ENCODE data around the gene TUBB.

The TUBB gene

DNA sequence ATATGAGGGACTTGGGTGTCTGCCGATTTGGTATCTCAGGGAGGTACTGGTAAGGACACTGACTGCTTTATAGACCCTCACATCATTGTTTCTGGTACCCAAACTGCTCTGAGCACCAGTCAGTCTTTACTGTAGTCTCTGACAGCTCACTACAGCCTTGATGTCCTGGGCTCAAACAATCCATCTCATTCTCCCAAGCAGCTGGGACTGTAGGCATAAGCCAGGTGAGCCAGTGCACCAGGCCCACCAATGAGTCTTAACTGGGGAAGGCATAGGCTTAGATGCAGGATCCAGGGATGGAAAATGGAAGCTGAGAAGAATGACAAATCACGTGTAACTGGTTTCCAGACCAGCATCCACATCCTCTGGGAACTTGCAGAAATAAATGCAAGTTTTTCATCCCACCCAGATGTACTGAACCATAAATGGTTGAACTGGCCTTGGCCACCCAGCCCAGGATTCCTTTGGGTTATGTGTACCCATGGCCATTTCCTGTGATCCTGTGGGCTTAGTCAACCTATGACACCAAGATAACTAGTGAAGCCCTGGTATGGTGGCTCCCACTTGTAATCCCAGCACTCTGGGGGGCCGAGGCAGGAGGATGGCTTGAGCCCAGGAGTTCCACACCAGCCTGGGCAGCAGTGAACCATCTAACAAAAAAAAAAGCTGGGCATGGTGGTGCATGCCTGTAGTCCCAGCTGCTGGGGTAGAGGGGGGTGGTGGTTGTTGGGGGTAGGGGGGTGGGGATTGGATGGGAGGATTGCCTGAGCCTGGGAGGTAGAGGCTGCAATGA lies 5.8 kb downstream of the TUBB start:
- H2BK5ac ChIP-seq (ENCODE audit: low read length), result no peak overlapping the region
- H2AFZ ChIP-seq (ENCODE audit: low read length), result no peak overlapping the region
- no peak for DNase-seq (ENCODE audit: low spot score)
- H3K4ac ChIP-seq (ENCODE audit: low read length), result no peak overlapping the region
- H3K27ac ChIP-seq (replicated peaks; ENCODE audit: low read length), result peak overlapping the region; percentile 52
- H3K9ac ChIP-seq (ENCODE audit: low read depth, low read length, poor library complexity), result peak overlapping the region; percentile 60
- WGBS, 2 donors (ENCODE audit: extremely low coverage in 2 of 2, insufficient read length in 2 of 2, insufficient replicate concordance in 1 of 2), result no CpG with 5 or more reads among the region's 3 CpGs
- no peak overlapping the region for H2AK5ac ChIP-seq (ENCODE audit: low read depth, low read length)
- H3K36me3 ChIP-seq (replicated peaks in 1 of 2; ENCODE audit: control insufficient read depth in 2 of 2, insufficient read depth in 2 of 2, low read length in 2 of 2), result peaks cover 58 to 84% of the 10 kb centered on the region in 2 donors
- H3K27me3 ChIP-seq (ENCODE audit: control insufficient read depth in 3 of 3, insufficient read depth in 3 of 3, low read depth in 1 of 3, low read length in 3 of 3), result no peaks in the 10 kb centered on the region
- no peak overlapping the region for H3K4me3 ChIP-seq (ENCODE audit: low read length in 2 of 2)
- H3K14ac ChIP-seq (ENCODE audit: low read length), result no peak overlapping the region
- H3K4me1 ChIP-seq (ENCODE audit: control insufficient read depth in 2 of 2, insufficient read depth in 1 of 2, low read depth in 1 of 2, low read length in 2 of 2), result peaks cover 11 to 14% of the 10 kb centered on the region in 2 donors
- no peak overlapping the region for H2BK12ac ChIP-seq (ENCODE audit: low read length)
- no peaks in the 10 kb centered on the region for H3K9me3 ChIP-seq (replicated peaks in 1 of 2; ENCODE audit: control insufficient read depth in 2 of 2, insufficient read depth in 1 of 2, low read depth in 1 of 2, low read length in 2 of 2)
- no peak overlapping the region for H4K91ac ChIP-seq (ENCODE audit: low read depth, low read length, poor library complexity)
- no peak overlapping the region for H3K4me2 ChIP-seq (ENCODE audit: insufficient read depth, low read length, poor library complexity, severe bottlenecking)
- H2BK120ac ChIP-seq (ENCODE audit: low read depth, low read length), result no peak overlapping the region
- H4K8ac ChIP-seq (ENCODE audit: low read depth, low read length), result no peak overlapping the region
- no peak overlapping the region for H3K18ac ChIP-seq (ENCODE audit: low read length)
- H2BK15ac ChIP-seq (ENCODE audit: low read length), result no peak overlapping the region
- peaks cover 8% of the 10 kb centered on the region for H3K79me1 ChIP-seq (ENCODE audit: low read depth, low read length)
- peak overlapping the region; percentile 98 for H3K23ac ChIP-seq (ENCODE audit: low read depth, low read length, poor library complexity)

DNA sequence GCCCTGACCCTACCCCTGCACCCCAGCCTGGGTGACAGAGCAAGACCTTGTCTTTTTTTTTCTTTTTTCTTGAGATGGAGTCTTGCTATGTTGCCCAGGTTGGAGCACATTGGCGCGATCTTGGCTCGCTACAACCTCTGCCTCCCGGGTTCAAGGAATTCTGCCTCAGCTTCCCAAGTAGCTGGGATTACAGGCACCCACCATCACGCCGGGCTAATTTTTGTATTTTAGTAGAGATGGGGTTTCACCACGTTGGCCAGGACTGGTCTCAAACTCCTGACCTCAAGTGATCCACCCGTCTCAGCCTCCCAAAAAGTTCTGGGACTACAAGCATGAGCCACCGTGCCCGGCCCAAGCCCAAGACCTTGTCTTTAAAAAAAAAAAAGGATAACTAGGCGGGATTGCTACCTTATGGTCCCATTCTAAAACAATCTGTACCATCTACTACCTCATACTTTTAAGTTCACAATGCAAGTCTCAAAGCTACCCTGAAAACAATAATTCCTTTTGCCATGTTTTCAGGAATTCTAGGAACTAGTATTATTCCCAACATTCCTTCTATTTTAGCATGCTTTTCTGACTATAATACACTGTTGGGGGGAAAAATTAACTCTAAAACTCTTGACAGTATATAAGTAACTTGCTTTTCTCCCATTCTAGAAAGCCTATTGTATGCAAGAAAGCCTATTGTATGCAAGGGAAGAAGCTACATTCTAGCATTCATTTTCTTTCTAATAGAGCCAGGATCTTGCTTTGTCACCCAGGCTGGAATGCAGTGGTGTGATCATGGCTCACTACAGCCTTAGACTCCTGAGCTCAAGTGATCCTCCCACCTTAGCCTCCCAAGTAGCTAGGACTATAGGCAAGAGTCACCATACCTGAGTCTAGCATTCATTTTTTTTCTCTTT lies 6.6 kb downstream of the TUBB start:
- Histone ChIP-seq H2BK120ac (ENCODE audit: low read depth, low read length) (no peak overlapping the region), H2BK5ac (ENCODE audit: low read length) (no peak overlapping the region), H3K14ac (ENCODE audit: low read length) (no peak overlapping the region), H4K8ac (ENCODE audit: low read depth, low read length) (no peak overlapping the region), H3K79me1 (ENCODE audit: low read depth, low read length) (peaks cover 8% of the 10 kb centered on the region), H3K9ac (ENCODE audit: low read depth, low read length, poor library complexity) (no peak overlapping the region), H3K36me3 (replicated peaks in 1 of 2; ENCODE audit: control insufficient read depth in 2 of 2, insufficient read depth in 2 of 2, low read length in 2 of 2) (peaks cover 56 to 89% of the 10 kb centered on the region in 2 donors), H2BK12ac (ENCODE audit: low read length) (no peak overlapping the region), H3K4me3 (ENCODE audit: low read length in 2 of 2) (no peak overlapping the region), H3K27me3 (ENCODE audit: control insufficient read depth in 3 of 3, insufficient read depth in 3 of 3, low read depth in 1 of 3, low read length in 3 of 3) (no peaks in the 10 kb centered on the region), H3K9me3 (replicated peaks in 1 of 2; ENCODE audit: control insufficient read depth in 2 of 2, insufficient read depth in 1 of 2, low read depth in 1 of 2, low read length in 2 of 2) (no peaks in the 10 kb centered on the region), H3K4ac (ENCODE audit: low read length) (no peak overlapping the region), H2AK5ac (ENCODE audit: low read depth, low read length) (no peak overlapping the region), H3K18ac (ENCODE audit: low read length) (no peak overlapping the region), H3K23ac (ENCODE audit: low read depth, low read length, poor library complexity) (no peak overlapping the region), H3K4me1 (ENCODE audit: control insufficient read depth in 2 of 2, insufficient read depth in 1 of 2, low read depth in 1 of 2, low read length in 2 of 2) (peaks cover 11 to 14% of the 10 kb centered on the region in 2 donors), H2BK15ac (ENCODE audit: low read length) (no peak overlapping the region), H4K91ac (ENCODE audit: low read depth, low read length, poor library complexity) (no peak overlapping the region), H3K27ac (replicated peaks; ENCODE audit: low read length) (no peak overlapping the region), H3K4me2 (ENCODE audit: insufficient read depth, low read length, poor library complexity, severe bottlenecking) (no peak overlapping the region), H2AFZ (ENCODE audit: low read length) (no peak overlapping the region)
- DNase-seq (ENCODE audit: low spot score), result no peak
- no CpG with 5 or more reads among the region's 11 CpGs for WGBS, 2 donors (ENCODE audit: extremely low coverage in 2 of 2, insufficient read length in 2 of 2, insufficient replicate concordance in 1 of 2)

DNA sequence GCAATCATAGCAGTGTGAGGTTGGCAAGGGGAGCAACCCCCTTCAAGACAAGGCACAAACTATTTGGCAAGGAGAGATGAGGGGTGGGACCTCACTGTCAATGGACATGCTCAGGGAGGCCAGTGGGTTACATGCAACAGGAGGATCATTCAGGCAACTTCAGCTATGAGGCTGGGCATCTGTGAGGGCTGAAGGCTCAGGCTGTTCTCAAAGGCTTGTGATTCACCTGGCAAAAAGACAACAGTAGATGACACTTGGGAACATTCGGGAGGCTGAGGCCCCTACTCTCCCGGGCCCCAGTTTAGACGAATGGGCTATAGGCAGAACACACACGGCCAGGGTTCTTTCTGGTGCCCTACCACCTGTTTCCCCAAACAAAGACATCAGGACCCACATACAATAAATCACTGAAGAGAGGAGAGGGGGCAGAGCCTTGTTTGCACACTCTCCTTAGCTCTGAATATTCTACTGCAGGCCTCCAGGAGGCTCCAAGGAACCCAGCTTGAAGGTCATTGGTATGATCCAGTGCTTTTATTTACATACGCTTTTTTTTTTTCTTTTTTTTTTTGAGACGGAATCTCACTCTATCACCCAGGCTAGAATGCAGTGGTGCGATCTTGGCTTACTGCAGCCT lies 7.9 kb downstream of the TUBB start:
- no peak for DNase-seq (ENCODE audit: low spot score)
- no peaks in the 10 kb centered on the region for H3K27me3 ChIP-seq (ENCODE audit: control insufficient read depth in 3 of 3, insufficient read depth in 3 of 3, low read depth in 1 of 3, low read length in 3 of 3)
- H3K27ac ChIP-seq (replicated peaks; ENCODE audit: low read length), result no peak overlapping the region
- no peak overlapping the region for H3K4ac ChIP-seq (ENCODE audit: low read length)
- H4K8ac ChIP-seq (ENCODE audit: low read depth, low read length), result no peak overlapping the region
- no peak overlapping the region for H3K4me3 ChIP-seq (ENCODE audit: low read length in 2 of 2)
- no peak overlapping the region for H3K23ac ChIP-seq (ENCODE audit: low read depth, low read length, poor library complexity)
- H3K9ac ChIP-seq (ENCODE audit: low read depth, low read length, poor library complexity), result peak overlapping the region; percentile 81
- H3K4me2 ChIP-seq (ENCODE audit: insufficient read depth, low read length, poor library complexity, severe bottlenecking), result no peak overlapping the region
- no peak overlapping the region for H2BK5ac ChIP-seq (ENCODE audit: low read length)
- H3K18ac ChIP-seq (ENCODE audit: low read length), result no peak overlapping the region
- no peak overlapping the region for H2BK12ac ChIP-seq (ENCODE audit: low read length)
- peaks cover 51 to 89% of the 10 kb centered on the region in 2 donors for H3K36me3 ChIP-seq (replicated peaks in 1 of 2; ENCODE audit: control insufficient read depth in 2 of 2, insufficient read depth in 2 of 2, low read length in 2 of 2)
- H3K79me1 ChIP-seq (ENCODE audit: low read depth, low read length), result peaks cover 8% of the 10 kb centered on the region
- no peak overlapping the region for H3K14ac ChIP-seq (ENCODE audit: low read length)
- H2AK5ac ChIP-seq (ENCODE audit: low read depth, low read length), result no peak overlapping the region
- WGBS, 2 donors (ENCODE audit: extremely low coverage in 2 of 2, insufficient read length in 2 of 2, insufficient replicate concordance in 1 of 2), result no CpG with 5 or more reads among the region's 7 CpGs
- H4K91ac ChIP-seq (ENCODE audit: low read depth, low read length, poor library complexity), result no peak overlapping the region
- no peaks in the 10 kb centered on the region for H3K9me3 ChIP-seq (replicated peaks in 1 of 2; ENCODE audit: control insufficient read depth in 2 of 2, insufficient read depth in 1 of 2, low read depth in 1 of 2, low read length in 2 of 2)
- H2BK15ac ChIP-seq (ENCODE audit: low read length), result no peak overlapping the region
- peaks cover 9% of the 10 kb centered on the region in 2 donors for H3K4me1 ChIP-seq (ENCODE audit: control insufficient read depth in 2 of 2, insufficient read depth in 1 of 2, low read depth in 1 of 2, low read length in 2 of 2)
- H2AFZ ChIP-seq (ENCODE audit: low read length), result no peak overlapping the region
- H2BK120ac ChIP-seq (ENCODE audit: low read depth, low read length), result no peak overlapping the region

All from neuronal stem cell (in vitro differentiated cells).